ENCODE measurements around the gene CDKN1A.

GRCh38 chr6:36712816-36713215, 34.3 kb downstream of the CDKN1A start:
- TF ChIP-seq CTCF (IDR thresholded peaks at IDR 0.05) (no peak), POLR2A (IDR thresholded peaks at IDR 0.05) (no peak), POLR2AphosphoS5 (IDR thresholded peaks at IDR 0.05) (no peak), EP300 (IDR thresholded peaks at IDR 0.05) (no peak)

Data from gastroesophageal sphincter (tissue), 3 donors.